Fibroblast of mammary gland (primary cell): ENCODE data around the gene DNPH1.

Experiments used
- DNase-seq: peaks from one replicate; pipeline ENCODE4 v3.0.0-alpha.2; 2010; ENCODE audit warnings: low read depth
- H3K4me3 ChIP-seq: 2 replicates; pipeline ENCODE4 v1.5.1; 2011; ENCODE audit warnings: low read depth, mild to moderate bottlenecking, low read length, moderate library complexity; ENCODE audit not compliant: control insufficient read depth
- CTCF ChIP-seq: conservative IDR thresholded peaks from 2 replicates; pipeline ENCODE4 v1.5.1; 2011; ENCODE audit warnings: low read depth, low read length, inconsistent platforms; ENCODE audit not compliant: control insufficient read depth, insufficient read depth

DNPH1 gene

GRCh38 chr6:43215066-43215465 lies 14.2 kb downstream of the DNPH1 start:
- TF ChIP-seq CTCF, result no peak
- no peak overlapping the region for H3K4me3 ChIP-seq
- DNase-seq, result no peak

- no peak for TF ChIP-seq CTCF
- no peak overlapping the region for H3K4me3 ChIP-seq
- no peak for DNase-seq
These were observed 15.8 kb downstream of the DNPH1 start for GRCh38 chr6:43213431-43213830.

GRCh38 chr6:43211955-43212354 lies 17.3 kb downstream of the DNPH1 start:
- H3K4me3 ChIP-seq, result no peak overlapping the region
- no peak for DNase-seq
- TF ChIP-seq CTCF, result no peak

GRCh38 chr6:43207286-43207685 lies 22.0 kb downstream of the DNPH1 start:
- no peak for TF ChIP-seq CTCF
- no peak overlapping the region for H3K4me3 ChIP-seq
- DNase-seq, result no peak

GRCh38 chr6:43205849-43206248 lies 23.4 kb downstream of the DNPH1 start:
- TF ChIP-seq CTCF, result no peak
- DNase-seq, result no peak

GRCh38 chr6:43204271-43205105 lies 24.8 kb downstream of the DNPH1 start:
- DNase-seq, result no peak
- TF ChIP-seq CTCF, result no peak
- no peak overlapping the region for H3K4me3 ChIP-seq

More at GRCh38 chr6:43205849-43206248, 23.4 kb downstream of the DNPH1 start:
- no peak overlapping the region for H3K4me3 ChIP-seq

GRCh38 chr6:43203718-43204095 lies 25.6 kb downstream of the DNPH1 start:
- H3K4me3 ChIP-seq, result no peak overlapping the region
- DNase-seq, result no peak
- TF ChIP-seq CTCF, result no peak
